HG03280 (cell line): ENCODE results near the gene SLX4IP.

Experiments
- ATAC-seq: cut with Tn5 transposase; IDR thresholded peaks from one replicate; pipeline ENCODE4 v1.9.1; 2021; ENCODE audit warnings: mild to moderate bottlenecking, moderate library complexity; ENCODE audit not compliant: unreplicated experiment

The SLX4IP gene

DNA sequence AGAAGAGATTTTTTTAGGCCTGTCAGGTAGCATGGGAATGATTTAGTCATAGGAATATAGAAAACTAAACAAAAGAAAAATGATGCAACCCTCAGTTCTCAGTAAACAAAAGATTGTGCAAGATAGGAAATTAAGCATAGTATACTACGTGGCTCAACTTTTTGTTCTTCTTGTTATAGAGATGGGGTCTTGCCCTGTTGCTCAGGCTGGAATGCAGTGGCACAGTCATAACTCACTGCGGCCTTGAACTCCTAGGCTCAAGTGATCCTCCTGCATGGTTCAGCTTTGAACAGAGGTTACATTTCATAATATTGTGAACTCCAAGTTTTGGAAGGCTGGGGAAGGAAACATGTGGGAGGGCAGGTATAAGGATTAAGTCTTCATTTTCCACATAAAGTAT is 28.5 kb downstream of the SLX4IP start:
- no peak for ATAC-seq

DNA sequence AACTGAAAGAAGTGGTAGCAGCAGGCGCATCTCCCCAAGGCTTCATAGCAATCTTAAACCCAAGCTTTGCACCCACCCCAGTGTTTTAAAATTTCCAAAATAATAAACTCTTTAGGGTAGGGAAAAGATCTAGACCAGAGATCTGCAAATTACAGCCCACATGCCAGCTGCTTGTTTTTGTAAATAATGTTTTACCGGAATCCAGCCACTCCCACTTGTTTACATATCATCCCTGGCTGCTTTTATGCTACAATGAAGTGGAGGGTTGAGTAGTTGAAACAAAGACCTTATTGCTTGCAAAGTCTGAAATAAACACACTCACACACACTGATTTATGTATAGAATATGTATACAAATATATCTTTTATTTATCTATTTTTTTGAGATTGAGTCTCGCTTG is 30.0 kb downstream of the SLX4IP start:
- no peak for ATAC-seq

DNA sequence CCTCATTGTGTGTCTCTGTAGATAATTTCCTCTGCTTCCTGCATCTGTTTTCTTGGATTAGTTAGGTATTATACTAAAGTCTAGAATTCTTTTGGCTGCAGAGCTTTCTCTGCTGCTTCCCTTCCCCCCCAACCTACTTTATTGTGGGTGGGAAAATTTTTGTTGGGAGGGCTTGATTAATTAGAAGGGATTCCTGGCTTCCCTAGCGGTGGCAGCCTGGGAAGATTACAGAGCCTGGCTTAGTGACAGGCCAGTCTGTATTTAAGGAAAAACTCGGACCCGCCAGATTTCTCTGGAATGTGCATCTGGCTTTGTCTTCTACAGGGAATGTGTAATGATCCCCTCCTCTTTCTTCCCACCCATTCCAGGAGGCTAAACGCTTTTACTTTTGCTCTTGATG is 31.2 kb downstream of the SLX4IP start:
- ATAC-seq, result no peak

DNA sequence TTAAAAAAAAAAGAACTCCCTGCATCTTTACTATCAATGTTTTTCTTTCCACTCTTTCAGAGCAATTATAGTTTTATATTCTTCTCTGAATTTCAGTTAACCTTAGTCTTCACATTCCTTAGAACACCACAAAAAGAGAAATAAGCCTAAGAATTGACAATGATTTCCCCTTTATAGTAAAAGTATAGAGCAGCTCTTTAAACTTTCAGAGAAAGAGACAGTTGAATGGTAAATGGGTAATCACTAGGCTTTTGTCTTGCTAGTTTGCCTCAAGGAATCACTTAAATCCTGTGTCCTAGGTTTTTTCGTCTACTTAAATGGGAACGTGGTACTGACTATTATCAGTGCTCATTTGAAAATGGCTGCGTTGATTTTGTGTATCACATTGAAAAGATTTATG is 31.8 kb downstream of the SLX4IP start:
- ATAC-seq, result no peak

DNA sequence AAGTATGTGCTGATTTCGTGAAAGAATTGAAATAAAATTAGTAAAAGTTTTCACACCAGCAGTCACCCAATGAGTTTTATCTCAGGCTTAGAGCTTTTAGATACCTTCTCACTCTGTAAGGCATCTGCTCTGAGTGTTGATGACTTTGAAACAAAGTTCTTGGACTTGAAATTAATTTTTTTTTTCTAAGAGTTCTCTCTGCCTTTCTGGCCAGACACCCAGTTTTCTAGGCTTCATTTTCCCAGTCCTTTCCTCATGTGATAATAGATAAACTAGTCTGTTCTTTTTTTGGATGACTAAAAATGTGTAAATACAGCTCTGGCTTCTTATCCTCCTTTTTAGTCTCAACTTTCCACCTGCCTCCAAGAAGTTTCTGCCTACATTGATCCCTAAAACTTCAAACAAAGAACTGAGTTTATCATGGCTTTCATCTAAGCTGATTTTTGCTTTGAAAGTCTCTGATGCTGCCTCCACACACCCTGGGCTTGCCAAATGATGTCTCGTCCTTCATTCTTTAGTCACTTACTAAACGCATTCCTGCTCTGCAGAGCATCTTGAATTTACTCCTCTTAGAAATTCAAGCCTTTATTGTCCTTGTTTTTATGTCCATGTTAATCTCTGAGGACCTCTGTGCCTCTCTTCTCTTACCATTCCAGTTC is 32.7 kb downstream of the SLX4IP start:
- no peak for ATAC-seq

DNA sequence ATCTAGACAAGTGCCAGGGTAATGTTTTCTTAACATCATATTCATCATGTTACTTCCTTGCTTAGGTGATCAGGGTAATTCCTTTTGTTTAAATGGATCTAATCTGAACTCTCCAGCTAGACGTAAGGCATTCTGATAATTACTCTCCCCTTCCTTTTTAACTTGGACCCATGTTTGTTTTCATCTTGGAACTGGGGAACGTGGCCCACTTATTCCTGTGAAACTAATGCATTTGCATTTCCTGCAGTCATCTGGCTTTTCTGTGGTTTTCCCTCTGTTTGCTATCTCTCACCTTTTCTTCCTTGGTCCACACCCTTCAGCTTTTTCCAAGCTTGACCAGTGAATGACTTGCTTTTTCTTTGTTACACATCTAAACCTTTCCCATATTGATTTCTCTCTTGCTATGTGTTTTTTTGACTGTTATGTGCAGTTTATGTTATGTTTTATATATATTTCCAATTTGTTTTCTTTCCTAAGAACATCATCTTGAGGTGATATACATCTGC is 33.3 kb downstream of the SLX4IP start:
- ATAC-seq, result no peak

DNA sequence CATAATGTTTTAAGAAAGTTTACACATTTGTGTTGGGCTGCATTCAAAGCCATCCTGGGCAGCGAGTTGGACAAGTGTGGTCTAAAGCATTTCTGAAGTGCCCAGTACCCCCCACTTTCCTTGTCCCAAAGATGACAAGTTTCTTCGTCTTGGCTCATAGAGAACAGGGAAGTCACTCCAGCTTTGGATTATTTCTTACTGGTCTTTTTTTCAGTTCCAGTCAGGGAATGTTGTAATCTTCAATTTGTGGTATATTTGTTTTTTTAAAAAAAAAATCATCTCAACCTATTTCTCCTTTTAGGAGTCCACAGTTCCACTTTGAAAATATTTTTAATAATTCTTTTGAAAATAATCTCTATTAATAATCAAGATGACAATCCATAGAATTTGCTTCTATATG is 34.0 kb downstream of the SLX4IP start:
- ATAC-seq, result no peak

DNA sequence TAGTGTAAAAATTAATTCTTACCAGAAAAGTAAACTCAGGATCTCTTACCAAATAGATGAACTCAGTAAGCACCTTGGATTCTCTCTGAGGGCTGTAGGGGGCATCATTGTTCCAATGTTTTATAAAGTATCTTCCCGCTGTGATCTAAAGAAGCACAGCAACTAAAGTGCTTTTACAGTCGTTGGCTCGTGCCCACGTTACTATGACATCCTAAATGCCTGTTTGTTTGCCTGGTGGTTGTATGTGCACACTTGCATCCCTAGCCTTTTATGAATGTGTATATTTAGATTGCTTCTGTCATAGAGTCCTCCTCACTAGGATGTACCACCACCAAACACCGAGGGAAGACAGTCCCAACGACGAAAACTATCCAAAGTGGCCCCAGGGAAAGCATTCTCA is 34.5 kb downstream of the SLX4IP start:
- ATAC-seq, result no peak

DNA sequence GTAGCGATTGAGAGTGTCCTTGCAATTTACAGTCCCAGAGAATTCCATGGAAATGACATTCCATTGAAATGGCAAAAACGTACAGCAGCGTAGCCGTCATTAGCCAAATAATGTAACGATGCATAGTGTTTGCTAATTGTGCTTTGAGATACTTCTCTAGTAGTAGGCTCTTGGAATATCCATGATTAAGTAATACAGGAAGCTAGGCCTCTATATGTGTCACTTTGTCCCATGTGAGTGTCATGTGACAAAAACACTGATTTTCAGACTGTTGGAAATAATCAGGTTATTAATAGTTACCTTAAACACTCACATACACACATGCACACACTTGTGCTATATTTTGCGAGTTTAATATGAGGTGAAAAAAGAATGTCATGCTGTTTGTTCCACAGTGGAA is 35.2 kb downstream of the SLX4IP start:
- ATAC-seq, result no peak

DNA sequence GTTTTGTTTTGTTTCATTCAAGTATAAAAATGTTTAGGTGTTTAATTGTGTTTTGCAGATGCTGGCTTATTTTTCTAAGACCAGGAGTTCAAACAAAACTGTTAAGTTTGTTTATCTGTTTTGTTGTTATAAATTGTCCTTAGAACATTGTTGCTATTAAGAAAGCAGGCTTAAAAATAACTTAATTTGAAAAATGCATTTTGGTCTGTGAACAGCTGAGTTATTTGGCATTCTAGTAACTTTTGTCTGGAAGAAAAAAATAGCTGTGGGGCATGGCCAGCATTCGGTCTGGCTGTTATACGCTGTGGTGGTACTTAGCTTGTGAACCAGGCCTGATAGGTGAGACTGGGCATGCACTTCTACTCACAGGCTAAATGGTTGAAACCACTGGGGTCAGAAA is 37.8 kb downstream of the SLX4IP start:
- no peak for ATAC-seq

DNA sequence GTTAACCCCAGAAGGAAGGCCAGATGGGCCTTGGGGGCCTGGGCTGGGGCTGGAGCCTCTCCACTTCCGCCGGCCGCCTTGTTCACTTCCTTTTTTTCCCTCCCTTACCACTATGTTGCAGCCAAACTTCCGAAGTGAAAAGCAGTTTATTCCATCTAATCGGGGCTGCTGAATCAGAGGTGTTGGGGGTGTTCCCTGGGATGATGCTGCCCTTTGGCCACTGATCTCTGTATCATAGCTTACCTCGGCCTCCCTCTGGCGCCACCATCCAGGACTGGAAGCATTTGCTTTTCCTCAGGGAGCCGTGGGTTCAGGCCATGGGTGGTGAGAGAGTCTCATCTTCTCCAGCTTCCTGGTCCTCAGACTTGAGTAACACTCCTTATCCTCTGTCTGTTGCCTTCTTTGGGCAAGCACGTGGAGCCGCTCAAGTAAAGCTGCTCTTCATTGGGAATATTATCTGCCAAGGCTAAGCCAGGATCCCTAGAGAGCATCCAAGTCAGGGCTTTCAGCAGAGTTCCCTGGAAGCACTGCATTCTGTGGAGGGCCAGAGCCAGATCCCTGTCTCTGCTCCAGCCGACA is 39.6 kb downstream of the SLX4IP start:
- ATAC-seq, result no peak

DNA sequence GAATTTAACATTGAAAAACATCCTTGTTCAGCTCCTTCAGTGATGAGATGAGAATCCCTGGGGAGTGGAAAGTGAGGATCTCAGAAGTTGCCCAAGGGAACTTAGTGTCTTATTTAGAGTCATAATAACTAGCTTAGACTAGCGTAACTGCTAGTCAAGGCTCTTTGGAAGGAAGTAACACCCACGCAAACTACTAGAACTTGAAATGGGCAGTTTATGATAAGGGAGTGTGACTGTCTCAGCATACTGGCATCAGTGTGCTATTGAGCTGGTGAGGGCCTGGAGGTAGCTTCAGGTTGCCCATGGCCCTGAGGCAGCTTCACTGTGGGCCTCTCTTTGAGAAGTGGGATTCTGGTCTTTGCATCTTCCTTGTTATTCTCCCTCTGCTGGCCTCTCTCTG is 40.1 kb downstream of the SLX4IP start:
- no peak for ATAC-seq

DNA sequence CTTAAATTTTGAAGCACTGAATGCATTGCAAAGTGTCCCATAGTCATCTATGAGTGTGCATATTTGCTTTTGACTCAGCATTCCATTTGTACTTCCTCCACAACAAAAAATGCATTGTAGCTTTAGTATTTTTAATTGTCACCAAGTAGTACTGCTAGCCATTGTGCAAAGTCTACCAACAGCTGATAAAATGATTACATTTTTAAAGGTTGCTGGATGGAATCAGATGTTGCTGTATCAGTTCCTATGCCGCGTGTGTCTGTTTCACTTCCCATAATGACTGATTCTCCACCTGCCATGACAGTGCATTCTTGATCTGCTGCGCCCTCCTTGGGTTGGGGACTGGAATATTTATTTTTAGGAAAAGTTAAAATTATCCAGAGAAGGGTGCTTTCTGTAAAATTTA is 41.2 kb downstream of the SLX4IP start:
- peak; percentile 71 for ATAC-seq

DNA sequence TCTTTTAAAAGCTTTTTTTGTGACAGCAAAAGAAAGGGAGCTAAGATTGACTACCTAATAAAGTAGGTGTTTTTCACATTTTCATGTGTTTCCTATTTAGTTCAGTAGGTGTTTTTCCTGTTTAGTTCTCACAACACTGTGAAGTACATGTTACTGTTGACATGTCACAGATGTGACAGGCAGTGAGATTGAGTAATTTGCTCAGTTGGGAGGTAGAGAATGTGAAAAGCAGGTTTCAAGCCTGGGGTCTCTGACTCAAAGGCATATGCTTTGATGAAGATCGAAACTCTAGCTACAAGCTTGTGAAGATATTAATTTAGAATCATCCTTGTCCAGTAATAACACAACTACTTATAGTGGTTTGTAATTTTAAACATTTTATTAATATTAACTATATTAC is 43.1 kb downstream of the SLX4IP start:
- ATAC-seq, result peak; percentile 68

DNA sequence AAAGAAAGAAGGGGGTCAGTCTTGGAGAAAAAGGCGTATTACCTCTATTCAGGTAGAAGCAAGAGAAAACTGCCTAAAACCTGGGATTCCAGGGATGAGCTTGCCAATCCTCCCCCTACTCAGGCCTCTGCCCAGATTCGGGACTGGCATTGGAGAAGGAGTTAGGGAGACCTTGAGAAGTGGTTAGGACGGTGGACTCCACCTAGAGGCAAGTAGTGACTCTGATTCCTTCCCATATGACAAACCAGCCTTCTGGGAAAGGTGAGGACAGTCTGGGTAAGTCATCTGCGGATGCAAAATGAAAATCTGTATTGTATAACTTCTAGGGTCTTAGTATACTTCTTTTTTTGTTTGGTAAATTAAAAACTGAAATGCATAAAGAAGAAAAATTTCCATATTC is 43.8 kb downstream of the SLX4IP start:
- ATAC-seq, result no peak

DNA sequence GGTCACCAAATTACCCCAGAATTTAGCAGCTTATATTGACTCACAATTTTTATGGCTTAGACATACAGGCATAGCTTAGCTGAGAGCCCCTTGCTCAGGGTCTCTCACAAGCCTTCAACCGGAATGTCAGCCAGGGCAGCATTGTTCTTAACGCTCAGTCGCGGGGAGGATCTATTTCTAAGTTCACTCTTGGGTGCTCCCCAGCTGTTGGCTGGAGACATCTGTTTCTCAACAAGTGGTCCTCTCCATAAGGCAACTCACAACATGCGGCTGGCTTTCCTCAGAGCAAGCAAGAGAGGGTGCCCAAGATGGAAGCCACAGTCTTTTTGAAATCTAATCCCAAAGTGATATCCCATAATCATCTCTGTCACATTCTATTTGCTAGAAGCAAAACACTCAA is 46.6 kb downstream of the SLX4IP start:
- ATAC-seq, result no peak

DNA sequence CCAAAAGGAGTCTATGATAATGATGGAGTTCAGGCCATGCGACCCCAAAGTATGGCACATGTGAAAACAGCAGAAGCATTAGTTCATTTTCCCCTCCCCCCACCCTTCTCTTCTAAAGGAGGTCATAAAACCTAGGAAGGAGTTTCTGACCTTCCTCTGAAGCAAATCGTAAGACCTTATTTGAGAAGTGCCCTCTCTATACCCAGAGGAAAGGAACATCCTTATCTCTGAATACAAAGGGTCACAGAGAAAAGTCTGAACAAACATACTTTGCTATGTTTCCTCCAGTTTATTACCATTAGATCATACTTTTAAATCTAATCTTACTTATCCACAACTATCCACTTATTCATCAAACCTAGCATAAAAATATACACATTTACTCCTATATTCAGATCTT is 48.6 kb downstream of the SLX4IP start:
- no peak for ATAC-seq

DNA sequence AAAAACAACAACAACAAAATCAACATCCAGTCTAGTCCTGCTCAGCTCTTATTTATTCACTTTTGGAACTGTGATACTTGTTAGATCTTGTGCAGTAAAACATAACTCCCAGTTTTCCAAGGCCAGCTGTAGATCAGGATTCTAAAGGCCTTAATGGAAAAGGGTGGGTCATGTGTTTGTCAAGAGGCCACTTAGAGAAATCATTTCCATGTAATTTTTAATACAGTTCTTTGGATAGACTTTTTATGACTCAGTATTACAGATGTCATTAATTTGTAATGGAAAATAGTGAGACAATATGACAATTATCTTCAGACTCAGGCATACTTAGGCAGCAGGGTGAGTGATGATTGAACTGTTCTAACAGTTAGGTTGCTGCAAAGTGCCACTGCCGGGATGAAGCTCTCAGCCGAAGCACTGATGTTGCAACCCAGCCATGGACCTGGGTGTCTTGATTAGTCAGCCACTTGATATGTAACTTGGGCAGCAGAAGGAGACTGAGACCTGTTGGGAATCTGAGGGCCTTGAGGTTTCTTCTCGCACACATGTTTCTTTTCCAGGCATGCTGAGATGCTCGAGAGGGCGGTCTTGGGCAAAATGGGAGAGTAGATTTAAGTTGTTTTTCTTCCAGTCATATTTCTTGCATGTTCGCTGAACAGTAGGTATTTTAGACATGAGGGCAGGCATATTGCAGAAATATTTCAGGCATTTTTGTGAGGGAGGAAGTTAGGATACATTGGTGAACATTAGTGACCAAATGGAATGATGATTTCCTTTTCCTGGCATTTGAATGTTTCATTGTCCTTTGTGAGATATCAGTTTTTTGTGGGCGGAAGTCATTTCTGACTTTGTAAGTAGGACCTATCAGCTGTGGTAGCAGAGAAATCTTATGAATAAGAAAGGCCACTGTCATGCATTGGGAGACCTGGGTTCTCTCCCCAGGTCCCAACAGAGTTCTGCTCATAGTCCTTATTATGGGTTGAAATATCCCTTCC is 52.3 kb downstream of the SLX4IP start:
- no peak for ATAC-seq

DNA sequence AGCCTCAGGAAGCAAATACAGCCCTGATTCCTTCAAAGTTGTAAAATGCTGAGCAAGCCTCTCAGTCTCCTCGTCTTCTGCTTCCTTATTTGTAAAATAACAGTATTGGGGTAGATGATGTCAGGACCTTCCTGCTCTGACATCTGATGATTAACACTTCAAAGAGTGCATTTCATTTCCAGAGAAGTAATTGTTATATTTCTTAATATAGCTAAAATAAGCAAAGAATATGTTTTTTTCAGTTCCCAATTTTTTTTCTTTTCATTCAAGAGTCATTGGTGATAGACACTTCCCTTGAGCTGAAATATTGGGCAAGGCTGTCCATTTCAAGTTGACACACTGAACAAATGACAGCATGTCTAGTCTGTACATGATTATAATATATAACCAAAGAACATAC is 53.4 kb downstream of the SLX4IP start:
- ATAC-seq, result no peak

DNA sequence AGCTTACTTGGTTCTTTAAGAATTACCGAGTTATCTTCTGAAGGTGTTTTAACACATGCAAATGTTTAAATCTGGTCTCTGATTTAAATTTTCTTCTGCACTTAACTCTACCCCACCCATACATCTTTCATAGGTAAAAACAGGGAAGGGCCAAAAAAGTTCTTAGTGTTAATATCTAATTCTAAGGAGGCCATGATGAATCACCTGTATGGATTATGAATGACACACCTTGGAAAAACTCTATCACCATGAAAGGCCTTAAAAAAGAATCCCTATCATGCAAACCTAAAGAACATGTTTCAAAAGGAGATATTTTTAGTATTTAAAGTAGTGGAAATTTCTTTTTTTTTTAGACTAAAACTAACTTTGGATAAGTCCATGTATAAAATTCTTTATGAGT is 54.7 kb downstream of the SLX4IP start:
- no peak for ATAC-seq

DNA sequence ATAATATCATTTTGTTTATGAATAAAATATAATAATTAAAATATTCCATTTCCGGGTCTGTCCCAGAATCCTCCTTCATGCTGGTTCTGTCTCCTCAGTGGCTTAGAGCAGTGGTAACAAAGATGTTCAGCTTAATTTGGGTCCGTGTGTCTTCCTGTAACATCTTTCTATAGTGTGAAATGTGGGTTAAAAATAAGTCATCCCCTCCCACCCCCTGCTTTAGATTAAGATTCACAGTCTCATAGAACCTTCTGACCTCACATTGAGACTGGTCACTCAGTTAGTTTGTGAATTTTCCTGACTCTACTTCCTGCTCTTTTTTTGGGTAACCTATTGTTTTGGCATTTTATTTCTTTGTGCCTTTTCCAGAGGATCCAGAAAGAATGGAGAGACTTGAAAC is 55.2 kb downstream of the SLX4IP start:
- no peak for ATAC-seq

DNA sequence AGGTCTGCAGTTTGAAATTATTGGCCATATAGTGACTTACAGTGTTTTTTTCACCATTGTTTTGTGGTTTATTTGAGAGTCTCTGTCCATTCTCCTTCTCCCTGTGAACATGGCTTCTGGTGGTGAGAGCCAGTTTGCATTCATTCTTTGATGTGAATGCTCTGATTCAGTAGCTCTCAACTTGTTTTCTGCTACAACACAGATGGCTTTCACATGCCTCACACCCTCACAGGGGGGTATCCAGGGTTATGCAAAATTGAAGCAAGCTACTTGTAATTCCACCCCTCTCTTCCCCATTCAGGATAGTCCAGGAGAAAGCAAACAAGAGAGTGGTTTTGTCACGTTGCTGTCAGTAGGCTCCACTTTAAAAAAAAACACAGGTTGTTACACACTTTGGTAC is 55.6 kb downstream of the SLX4IP start:
- no peak for ATAC-seq
